Measurements from ENCODE around the gene PTPRM.
A peak's percentile ranks its signal among the peaks of the same experiment; 100 is the strongest.

Gene PTPRM

GRCh38 chr18:8207996-8208395 lies 640.9 kb downstream of the PTPRM start:
- ATAC-seq: no peak
- TF ChIP-seq ZNF565 (CRISPR knock-in tag; conservative IDR thresholded peaks at IDR 0.05; ENCODE audit: low read depth): no peak

- TF ChIP-seq ESRRG (CRISPR knock-in tag; IDR thresholded peaks at IDR 0.05) (no peak), ZNF70 (CRISPR knock-in tag; IDR thresholded peaks at IDR 0.05) (no peak), ZNF565 (CRISPR knock-in tag; conservative IDR thresholded peaks at IDR 0.05; ENCODE audit: low read depth) (no peak), TOX (CRISPR knock-in tag; IDR thresholded peaks at IDR 0.05; ENCODE audit: borderline replicate concordance) (no peak), POU6F1 (CRISPR knock-in tag; IDR thresholded peaks at IDR 0.05; ENCODE audit: borderline replicate concordance, low read depth) (no peak), CREB5 (CRISPR knock-in tag; IDR thresholded peaks at IDR 0.05; ENCODE audit: low read depth) (no peak), PPARA (CRISPR knock-in tag; IDR thresholded peaks at IDR 0.05; ENCODE audit: borderline replicate concordance) (no peak), ZFP30 (CRISPR knock-in tag; IDR thresholded peaks at IDR 0.05) (no peak), TCF4 (CRISPR knock-in tag; IDR thresholded peaks at IDR 0.05; ENCODE audit: borderline replicate concordance) (no peak), ARNTL (CRISPR knock-in tag; IDR thresholded peaks at IDR 0.05; ENCODE audit: borderline replicate concordance, low read depth) (no peak), ZNF8 (CRISPR knock-in tag; IDR thresholded peaks at IDR 0.05) (no peak), CSDC2 (CRISPR knock-in tag; IDR thresholded peaks at IDR 0.05) (no peak), ZC3H10 (CRISPR knock-in tag; IDR thresholded peaks at IDR 0.05) (no peak)
- ATAC-seq: no peak
Measured at GRCh38 chr18:8208716-8209115, 641.6 kb downstream of the PTPRM start.

- TF ChIP-seq TCF4 (CRISPR knock-in tag; IDR thresholded peaks at IDR 0.05; ENCODE audit: borderline replicate concordance) (no peak), TOX (CRISPR knock-in tag; IDR thresholded peaks at IDR 0.05; ENCODE audit: borderline replicate concordance) (no peak), OSR1 (CRISPR knock-in tag; IDR thresholded peaks at IDR 0.05) (no peak), ISL1 (CRISPR knock-in tag; IDR thresholded peaks at IDR 0.05) (peak; percentile 28; the same call in 1 of the 2 replicates)
- no peak for ATAC-seq
Measured at GRCh38 chr18:8212896-8213780, 646.0 kb downstream of the PTPRM start.

GRCh38 chr18:8215741-8216140 lies 648.6 kb downstream of the PTPRM start:
- TF ChIP-seq CREB5 (CRISPR knock-in tag; IDR thresholded peaks at IDR 0.05; ENCODE audit: low read depth) (no peak), ZNF70 (CRISPR knock-in tag; IDR thresholded peaks at IDR 0.05) (no peak), ESRRG (CRISPR knock-in tag; IDR thresholded peaks at IDR 0.05) (no peak), ISL1 (CRISPR knock-in tag; IDR thresholded peaks at IDR 0.05) (no peak), GLIS3 (CRISPR knock-in tag; IDR thresholded peaks at IDR 0.05) (no peak)
- no peak for ATAC-seq

GRCh38 chr18:8217051-8217564 lies 650.0 kb downstream of the PTPRM start:
- no peak for ATAC-seq
- no peak for TF ChIP-seq TOX (CRISPR knock-in tag; IDR thresholded peaks at IDR 0.05; ENCODE audit: borderline replicate concordance)

GRCh38 chr18:8218197-8218596 lies 651.1 kb downstream of the PTPRM start:
- no peak for TF ChIP-seq CSRNP3 (CRISPR knock-in tag; IDR thresholded peaks at IDR 0.05)
- TF ChIP-seq ZFP3 (CRISPR knock-in tag; IDR thresholded peaks at IDR 0.05): no peak
- no peak for TF ChIP-seq PPARA (CRISPR knock-in tag; IDR thresholded peaks at IDR 0.05; ENCODE audit: borderline replicate concordance)
- TF ChIP-seq TCF4 (CRISPR knock-in tag; IDR thresholded peaks at IDR 0.05; ENCODE audit: borderline replicate concordance): no peak
- no peak for TF ChIP-seq ZFP30 (CRISPR knock-in tag; IDR thresholded peaks at IDR 0.05)
- no peak for TF ChIP-seq RARB (CRISPR knock-in tag; IDR thresholded peaks at IDR 0.05)
- no peak for TF ChIP-seq ISL1 (CRISPR knock-in tag; IDR thresholded peaks at IDR 0.05)
- no peak for TF ChIP-seq OSR1 (CRISPR knock-in tag; IDR thresholded peaks at IDR 0.05)
- no peak for TF ChIP-seq ARNTL (CRISPR knock-in tag; IDR thresholded peaks at IDR 0.05; ENCODE audit: borderline replicate concordance, low read depth)
- no peak for TF ChIP-seq ESRRG (CRISPR knock-in tag; IDR thresholded peaks at IDR 0.05)
- no peak for TF ChIP-seq ZC3H10 (CRISPR knock-in tag; IDR thresholded peaks at IDR 0.05)
- no peak for TF ChIP-seq CSDC2 (CRISPR knock-in tag; IDR thresholded peaks at IDR 0.05)
- TF ChIP-seq CREB5 (CRISPR knock-in tag; IDR thresholded peaks at IDR 0.05; ENCODE audit: low read depth): no peak
- TF ChIP-seq SNAI2 (CRISPR knock-in tag; IDR thresholded peaks at IDR 0.05): no peak
- TF ChIP-seq ZNF8 (CRISPR knock-in tag; IDR thresholded peaks at IDR 0.05): no peak
- TF ChIP-seq BACH2 (CRISPR knock-in tag; IDR thresholded peaks at IDR 0.05; ENCODE audit: borderline replicate concordance): no peak
- ATAC-seq: no peak

Data from SK-N-SH treated with all-trans-retinoic acid at 6 μM for 48 hours (cell line).